Muscle of back (tissue), 13 donors: Measurements from ENCODE around the gene FPGT. TPM values are rescaled to one million over a fixed set of nuclear protein-coding genes. Genes with fewer than 3 reads are reported as not detected.
"Not testable (repeated sequence)": the region's sequence is repeated elsewhere in the genome, so short reads cannot be mapped to it uniquely, and the experiment has no call there.

Source experiments
- DNase-seq, 3 donors: peaks; one replicate each; pipeline versions ENCODE4 v3.0.0 to v3.0.0-alpha.2; 2013
- long read RNA-seq, 9 donors: transcript quantifications; one replicate each; lab custom pipeline, GENCODE V29; 2026
- polyA plus RNA-seq, 10 donors: library from polyadenylated mRNA; unstranded; fragments of 120-200 nt; gene quantifications; one replicate each; pipeline ENCODE4 v1.2.1, GENCODE V29; 2013; ENCODE audit not compliant: insufficient read length in 10 of 10

Gene FPGT
- polyA plus RNA-seq = 10 to 100 TPM in 9 of 10 donors, 1 to 10 TPM in 1; 9.8 to 14.7 (median 11.7) TPM
- long read RNA-seq, donor 1, partial matches to known transcripts = 0 of 2 reads
- long read RNA-seq, donor 1, other reads (novel, unspliced or antisense) = 0 of 2 reads
- long read RNA-seq, donor 2, partial matches to known transcripts = 0 of 4 reads
- long read RNA-seq, donor 2, other reads (novel, unspliced or antisense) = 0 of 4 reads
- long read RNA-seq, donor 3 = 0 reads
- long read RNA-seq, donor 4, partial matches to known transcripts = 0 of 3 reads
- long read RNA-seq, donor 4, other reads (novel, unspliced or antisense) = 0 of 3 reads
- long read RNA-seq, donor 5, partial matches to known transcripts = 0 of 3 reads
- long read RNA-seq, donor 5, other reads (novel, unspliced or antisense) = 0 of 3 reads
- long read RNA-seq, donor 6, transcript FPGT-202 (4 exons, 3,254 nt) = major isoform, 7 of 7 reads
- long read RNA-seq, donor 6, partial matches to known transcripts = 0 of 7 reads
- long read RNA-seq, donor 6, other reads (novel, unspliced or antisense) = 0 of 7 reads
- long read RNA-seq, donor 7, partial matches to known transcripts = 0 of 2 reads
- long read RNA-seq, donor 7, other reads (novel, unspliced or antisense) = 0 of 2 reads
- long read RNA-seq, donor 8, partial matches to known transcripts = 0 of 2 reads
- long read RNA-seq, donor 8, other reads (novel, unspliced or antisense) = 0 of 2 reads
- long read RNA-seq, donor 9 = 0 reads

DNA sequence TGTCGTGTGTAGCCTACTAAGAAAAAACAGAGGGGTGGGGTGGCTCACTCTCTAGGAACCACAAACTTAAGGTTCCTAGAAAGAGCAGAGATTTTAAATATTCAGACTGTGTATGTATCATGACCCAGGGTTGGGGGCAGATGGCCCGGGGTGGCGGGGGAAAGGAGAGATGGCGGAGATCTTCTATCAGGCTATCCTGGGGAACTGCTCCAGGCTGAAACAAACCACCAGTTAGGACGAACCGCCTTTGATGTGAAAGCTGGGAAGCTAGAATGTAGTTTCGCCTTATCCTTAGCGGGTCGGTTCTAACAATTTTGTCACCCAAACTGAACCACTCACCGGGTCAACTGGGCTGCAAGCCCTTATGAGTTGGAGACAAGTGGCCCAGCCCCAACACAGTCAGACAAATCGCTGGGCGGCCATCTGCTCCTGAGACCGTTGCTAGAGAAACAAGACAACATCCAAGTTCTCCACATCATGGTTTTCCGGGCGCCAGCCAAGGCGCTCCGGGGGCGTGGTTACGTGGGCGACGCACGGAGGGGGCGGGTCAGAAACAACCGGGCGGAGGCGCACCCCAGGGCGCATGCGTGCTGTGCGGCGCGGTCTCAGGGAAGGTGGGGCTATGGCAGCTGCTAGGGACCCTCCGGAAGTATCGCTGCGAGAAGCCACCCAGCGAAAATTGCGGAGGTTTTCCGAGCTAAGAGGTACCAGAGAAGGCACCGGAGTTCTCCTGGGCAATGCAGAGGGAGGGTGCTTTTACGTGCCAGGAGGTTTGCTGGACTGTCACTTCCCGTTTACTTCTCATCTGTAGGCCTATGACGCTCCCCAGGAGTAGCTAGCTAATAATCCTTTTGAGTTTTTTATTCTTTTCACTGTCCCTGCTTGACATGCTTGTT is at the start of gene FPGT, which contains the start of gene LRRIQ3:
Gene FPGT, plus strand, starts transcription at position 586 of the 896 bp plus-strand sequence. Its CDS starts 37 bp downstream, at position 623.
Gene LRRIQ3, minus strand, starts transcription at position 520 of the 896 bp plus-strand sequence. CDS start 14,492 bp downstream, outside the sequence.
- peak; percentile 96 to 99 (median 99) for DNase-seq

DNA sequence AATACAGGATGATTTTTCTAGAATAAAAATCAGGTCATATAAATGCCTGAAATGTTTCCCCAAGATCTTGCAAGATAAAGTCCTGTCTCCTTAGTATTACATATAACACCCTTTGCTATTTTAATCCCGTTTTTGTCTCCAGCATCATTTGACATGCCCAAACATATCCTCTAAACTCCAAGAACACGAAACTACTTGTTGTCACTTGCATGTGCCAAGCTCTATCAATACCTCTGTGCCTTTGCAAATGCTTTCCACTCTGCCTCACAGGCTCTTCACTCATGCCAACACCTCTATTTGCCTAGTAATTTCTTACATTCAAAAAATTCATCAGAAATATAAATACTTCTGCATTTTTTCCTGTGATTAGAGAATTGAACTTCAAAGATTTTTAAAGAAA is 38.0 kb upstream of the FPGT start:
- no peak for DNase-seq

DNA sequence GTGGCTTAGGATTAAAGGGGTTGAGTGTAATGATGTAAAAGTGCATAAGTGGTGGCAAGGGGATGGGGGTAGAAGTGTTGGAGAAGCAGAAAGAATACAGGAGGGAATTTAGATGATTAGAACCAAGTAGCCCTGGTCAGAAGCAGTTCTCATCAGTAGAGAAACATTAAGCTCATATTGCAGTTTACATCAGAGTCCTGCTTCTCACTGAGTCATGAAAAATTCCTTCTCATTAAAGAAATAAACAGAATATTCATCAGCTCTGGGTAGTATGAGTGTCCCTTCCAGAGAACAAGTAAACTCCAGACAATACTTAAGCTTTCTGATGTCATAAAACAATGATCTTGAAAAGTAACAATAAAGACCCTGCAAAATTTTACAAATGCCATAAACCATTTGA is 36.5 kb upstream of the FPGT start:
- no peak for DNase-seq

DNA sequence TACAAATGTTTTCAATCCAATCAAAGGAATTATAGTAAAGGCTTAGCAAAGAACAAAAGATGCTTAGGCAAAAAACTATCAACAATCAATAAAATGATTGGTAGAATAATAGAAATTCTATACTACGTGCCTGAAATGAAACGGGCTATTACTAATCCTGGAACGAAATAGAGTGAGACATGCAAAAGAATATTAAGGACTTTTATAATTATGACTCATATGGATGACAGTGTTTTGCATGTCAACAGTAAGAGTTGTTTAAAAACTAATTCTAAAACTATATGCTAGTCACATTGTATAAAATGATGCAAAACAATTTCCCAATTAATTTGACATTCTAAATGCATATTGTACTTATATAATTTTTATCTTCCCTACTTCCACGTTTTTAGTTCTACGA is 35.7 kb upstream of the FPGT start:
- DNase-seq = no peak

DNA sequence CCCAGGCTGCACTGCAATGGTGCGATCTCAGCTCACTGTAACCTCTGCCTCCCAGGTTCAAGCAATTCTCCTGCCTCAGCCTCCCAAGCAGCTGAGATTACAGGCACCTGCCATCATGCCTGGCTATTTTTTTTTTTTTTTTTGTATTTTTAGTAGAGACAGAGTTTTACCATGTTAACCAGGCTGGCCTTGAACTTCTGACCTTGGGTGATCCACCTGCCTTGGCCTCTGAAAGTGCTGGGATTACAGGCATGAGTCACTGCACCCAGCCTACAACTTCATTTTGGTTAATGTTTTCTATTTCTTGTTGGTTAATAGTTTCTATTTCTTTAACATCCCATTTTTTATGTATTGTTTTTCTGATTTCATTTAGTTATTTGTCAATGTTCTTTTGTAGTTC is 23.6 kb upstream of the FPGT start:
- DNase-seq = not testable (repeated sequence)

DNA sequence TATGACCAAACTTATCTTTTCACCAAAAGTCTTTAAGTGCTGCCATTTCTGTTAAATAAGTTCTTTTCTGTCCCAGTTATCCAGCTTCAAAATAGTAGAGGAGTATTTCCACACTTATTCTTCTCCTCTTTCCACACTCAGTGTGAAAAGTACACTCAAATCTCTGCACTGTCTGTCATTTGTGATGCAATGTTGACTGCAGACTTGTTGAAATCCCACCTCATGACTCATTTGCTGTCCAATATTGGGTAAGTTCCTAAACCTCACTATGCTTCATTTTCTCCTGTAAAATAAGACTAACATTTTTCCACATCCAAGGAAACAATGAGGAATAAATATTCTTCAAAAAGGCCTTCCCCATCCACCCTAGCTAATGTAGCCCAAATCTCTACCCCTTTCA is 17.6 kb upstream of the FPGT start:
- DNase-seq = no peak

DNA sequence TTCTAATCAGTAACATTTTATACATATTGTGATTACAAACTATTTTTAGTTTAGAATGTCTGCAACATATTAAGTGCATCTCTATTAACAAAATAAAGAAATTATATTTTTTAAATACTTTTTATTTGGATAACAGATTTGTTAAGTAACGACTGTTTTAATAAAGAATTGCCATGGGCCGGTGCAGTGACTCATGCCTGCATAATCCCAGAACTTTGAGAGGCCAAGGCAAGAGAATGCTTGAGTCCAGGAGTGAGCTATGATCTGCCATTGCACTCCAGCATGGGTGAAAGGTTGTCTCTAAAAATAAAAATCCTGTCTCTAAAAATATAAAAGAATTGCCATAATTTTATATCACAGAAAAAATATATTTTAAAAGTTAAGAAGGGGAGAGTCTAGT is 4.1 kb upstream of the FPGT start:
- DNase-seq = no peak

DNA sequence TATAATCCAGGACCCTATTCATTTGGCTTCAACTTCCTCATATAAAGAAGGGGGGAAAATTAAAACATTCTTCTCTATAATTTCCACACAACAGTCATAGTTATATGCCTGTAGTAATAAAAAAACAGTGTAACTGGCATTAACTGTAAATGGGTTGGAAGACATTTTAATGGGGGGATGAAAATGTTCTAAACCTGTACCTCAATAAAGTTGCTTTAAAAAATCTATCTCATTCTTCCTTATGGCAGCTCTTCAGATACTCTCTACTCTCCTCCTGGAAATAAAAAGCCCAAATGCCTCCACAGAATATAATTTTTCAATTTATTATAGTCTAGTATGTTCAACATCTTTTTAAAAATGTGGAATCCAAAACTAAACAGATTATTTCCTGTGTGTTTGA is 2.7 kb upstream of the FPGT start:
- no peak for DNase-seq

DNA sequence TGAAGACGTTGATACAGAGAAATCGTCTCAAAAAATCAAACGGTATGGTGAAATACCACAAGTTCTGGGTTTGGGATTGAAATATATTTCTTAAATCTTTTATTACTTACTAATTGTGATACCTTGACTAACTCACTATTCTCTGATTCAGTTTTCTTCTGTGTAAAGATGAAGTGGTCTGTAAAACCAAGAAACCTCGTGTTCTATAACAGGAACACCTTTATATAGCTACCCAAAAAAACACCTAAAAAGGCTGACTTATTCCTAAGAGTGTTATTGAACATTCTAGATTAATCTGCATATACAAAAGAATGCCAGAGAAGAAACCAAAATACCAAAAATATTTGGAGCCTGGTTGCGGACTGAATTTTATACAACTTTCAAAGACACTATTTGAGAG is 787 bp upstream of the FPGT start:
- no peak for DNase-seq

DNA sequence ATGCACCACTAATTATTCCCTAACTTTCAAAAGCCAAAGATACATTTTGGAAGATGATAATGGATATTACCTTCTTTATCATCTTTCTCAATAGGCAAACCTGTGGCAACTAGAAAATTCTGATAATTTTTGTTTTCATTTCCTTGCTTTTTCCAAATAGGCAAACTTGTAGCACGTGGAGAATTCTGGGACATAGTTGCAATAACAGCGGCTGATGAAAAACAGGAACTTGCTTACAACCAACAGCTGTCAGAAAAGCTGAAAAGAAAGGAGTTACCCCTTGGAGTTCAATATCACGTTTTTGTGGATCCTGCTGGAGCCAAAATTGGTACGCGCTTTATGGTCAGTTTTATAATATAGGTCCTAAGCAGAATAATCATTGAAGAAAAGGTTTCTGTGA is 1.5 kb downstream of the FPGT start:
- DNase-seq = peak in 1 of 3 donors; percentile 4

DNA sequence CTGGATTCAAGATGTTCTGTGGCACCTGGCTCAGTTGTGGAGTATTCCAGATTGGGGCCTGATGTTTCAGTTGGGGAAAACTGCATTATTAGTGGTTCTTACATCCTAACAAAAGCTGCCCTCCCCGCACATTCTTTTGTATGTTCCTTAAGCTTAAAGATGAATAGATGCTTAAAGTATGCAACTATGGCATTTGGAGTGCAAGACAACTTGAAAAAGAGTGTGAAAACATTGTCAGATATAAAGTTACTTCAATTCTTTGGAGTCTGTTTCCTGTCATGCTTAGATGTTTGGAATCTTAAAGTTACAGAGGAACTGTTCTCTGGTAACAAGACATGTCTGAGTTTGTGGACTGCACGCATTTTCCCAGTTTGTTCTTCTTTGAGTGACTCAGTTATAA is 7.2 kb downstream of the FPGT start:
- DNase-seq = no peak

DNA sequence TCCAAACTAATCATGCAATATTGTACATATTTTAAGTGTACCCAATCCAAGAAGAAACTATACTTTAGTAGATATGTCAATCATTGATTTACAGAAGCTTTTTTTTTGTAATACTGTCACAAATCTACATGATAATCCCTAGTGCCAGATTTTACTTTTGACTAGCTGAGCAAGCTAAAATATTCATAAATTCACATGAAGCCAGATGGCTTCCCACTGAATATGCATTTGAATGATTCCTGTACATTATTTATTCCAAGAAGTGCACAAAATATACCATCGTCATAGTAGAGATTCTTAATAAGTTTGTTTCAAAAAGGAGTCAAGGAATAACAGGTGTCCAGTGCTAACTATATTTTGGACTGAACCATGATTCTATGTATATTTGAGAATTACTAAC is 17.2 kb downstream of the FPGT start:
- DNase-seq = no peak

DNA sequence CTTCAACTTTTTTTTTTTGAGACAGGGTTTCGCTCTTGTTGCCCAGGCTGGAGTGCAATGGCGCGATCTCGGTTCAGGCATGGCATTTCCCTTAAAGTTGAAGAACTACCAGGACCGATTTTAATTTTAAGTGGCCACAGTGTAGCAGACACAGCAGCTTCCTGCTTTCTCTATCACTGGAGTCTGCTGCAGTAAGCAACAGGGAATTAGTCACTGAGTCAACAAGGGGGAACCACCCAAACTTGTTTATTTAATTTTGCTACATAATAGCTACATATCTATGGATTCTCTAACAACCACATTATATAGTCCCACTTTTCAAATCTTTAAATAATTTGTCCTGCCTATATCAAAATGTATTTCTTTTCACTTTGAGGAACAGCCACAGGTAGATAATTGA is 24.7 kb downstream of the FPGT start:
- no peak for DNase-seq

DNA sequence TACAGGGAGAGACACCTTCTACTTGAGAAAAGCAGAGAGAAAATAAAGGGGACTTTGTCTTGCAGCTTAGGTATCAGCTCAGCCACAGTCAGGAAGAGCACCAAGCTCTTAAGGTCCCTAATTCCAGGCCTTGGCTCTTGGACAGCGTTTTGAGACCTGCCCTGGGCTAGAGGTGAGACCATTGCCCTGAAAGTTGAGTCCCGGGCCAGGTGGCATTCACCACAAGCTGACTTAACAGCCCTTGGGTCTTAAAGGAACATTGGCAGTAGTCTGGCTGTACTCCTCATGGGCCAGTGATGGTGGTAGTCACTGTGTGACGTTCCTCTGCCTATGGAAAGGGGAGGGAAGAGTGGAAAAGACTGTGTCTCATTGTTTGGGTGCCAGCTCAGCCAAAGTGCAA is 25.4 kb downstream of the FPGT start:
- DNase-seq = no peak

DNA sequence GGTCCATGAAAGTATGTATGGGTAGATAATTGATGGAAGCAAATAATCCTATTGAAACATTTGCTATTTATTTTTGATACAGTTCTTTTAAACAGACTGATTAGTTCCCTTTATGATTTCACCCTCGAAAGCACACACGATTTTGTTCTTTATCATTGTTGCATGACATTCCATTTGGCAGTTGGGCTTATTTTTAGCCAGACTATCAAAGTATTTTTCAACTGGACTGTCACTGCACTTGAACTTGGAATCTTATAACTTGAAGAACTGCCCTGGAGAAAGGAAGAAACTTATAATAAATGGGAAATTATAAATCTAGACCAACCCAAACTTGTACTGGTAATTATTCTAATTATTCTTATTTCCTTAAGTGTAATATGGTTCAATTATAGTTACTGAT is 37.1 kb downstream of the FPGT start, which contains the start of gene TNNI3K:
Gene TNNI3K, plus strand, starts transcription at position 235 of the 400 bp plus-strand sequence. Its CDS starts 65 bp downstream, at position 300.
- DNase-seq = no peak

DNA sequence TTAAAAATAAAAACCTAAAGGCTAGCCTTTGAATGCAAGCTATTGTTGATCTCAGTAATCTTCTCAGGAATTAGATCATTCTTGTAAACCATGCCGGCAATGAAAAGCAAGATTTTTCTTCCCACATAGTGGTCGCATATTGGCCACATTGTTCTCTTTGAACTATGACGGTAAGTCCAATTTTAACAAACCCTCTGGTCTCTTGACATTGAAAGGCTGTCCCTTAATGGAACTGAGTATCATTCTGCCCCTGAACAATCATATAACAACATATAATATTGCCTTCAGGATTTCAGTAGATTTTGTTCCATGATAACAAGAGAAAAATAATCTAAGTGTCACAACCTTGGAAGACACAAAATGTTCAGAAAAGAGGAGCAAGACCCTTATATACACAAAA is 38.4 kb downstream of the FPGT start:
- DNase-seq = no peak

DNA sequence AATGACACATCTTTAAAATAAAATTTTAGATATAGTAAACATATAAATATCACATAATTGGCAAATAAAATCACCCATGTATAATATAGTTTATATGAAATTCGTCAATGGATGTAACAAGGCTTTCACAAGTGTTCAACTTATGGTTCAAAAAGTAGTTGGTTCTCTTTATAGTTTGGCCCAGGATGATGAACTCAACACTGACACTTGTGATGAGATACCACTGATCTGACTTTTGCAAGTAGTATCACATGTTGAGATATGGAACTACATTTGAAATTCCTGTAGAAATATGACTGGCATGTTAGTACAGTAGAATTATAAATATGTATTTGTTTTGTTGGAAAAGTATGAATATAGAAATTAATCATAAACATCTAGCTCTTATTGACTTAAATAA is 39.0 kb downstream of the FPGT start:
- DNase-seq = no peak

DNA sequence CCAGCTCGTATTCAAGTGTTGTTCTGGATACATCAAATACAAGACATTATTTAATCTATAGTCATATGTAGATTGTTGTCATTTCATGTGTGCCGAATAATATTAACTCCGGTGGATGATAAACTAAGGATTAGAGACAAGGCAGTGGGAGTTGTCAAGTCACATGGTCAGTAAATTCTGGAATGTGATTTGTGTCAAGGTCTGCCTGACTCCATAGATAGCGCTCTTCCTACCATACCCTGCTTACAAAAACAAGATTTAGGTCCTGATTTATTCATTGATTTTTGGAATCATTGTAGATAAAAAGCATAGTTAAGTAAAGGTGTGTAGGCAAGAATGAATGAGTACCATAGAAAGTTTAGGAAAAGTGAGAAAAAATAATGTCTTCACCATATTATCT is 39.7 kb downstream of the FPGT start:
- DNase-seq = no peak

DNA sequence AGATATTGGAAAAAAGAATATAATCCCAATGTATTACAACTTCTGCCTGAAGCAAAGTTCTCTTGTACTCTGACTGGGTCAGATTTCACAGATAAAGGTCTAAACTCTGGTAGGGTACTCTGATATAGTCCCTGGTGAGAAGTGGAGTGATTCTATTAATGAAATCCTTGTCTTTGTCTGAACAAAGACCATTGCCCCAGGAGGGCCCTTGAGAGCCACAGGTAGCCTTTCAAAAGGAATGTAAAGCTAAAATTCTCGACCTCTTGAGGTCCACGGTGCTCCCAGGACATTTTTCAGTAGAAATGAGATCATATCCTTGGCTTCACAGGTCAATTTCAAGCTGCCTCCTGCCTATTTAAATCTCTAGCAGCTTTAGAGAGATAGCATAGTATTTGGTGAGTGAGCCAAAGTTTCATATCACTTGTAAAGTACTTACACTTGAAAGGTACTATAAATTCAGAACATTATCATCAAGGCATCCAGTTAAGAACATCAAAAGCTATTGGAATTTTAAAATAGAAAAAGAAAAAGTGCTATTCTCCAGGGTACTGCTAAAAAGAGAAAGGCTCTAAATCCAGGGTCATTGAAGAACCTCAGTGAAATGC is 47.2 kb downstream of the FPGT start:
- DNase-seq = no peak

DNA sequence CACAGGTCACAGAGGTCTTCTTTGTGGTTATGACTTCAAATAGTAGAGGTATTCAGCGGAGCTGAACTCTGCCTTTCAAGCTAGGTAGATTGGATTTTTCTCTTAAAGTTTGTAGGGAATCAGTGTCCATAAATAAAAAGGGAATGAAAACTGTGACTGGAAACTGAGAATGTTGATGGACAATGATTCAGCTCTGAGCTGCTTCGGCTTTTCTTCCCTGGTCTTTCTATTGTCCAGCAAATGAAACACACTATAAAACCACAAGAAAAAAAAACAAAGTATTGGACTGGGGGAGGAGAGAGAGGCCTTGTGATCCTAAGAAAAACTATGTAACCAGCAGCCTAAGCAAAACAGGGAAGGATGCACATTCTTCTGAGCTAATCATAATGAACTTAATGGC is 48.3 kb downstream of the FPGT start:
- DNase-seq = no peak

DNA sequence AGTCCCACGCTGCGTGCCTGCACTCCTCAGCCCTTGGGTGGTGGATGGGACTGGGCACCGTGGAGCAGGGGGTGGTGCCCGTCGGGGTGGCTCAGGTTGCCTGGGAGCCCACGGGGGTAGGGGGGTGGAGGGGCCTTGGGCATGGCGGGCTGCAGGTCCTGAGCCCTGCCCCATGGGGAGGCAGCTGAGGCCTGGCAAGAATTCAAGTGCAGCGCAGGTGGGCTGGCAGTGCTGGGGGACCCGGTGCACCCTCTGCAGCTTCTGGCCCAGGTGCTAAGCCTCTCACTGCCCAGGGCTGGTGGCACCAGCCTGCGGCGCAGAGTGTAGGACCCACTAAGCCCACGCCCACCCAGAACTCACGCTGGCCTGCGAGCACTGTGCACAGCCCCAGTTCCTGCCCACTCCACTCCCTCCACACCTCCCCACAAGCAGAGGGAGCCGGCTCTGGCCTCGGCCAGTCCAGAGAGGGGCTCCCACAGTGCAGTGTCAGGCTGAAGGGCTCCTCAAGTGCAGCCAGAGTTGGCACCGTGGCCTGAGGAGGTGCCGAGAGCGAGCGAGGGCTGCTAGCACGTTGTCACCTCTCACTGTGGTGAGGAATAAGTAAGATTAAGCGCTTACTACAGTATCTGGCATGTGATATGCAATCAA is 50.0 kb downstream of the FPGT start:
- peak in 1 of 3 donors; percentile 1 for DNase-seq
